HEK293T (cell line): ENCODE measurements around the gene ERMP1.

Experiments
- CTCF ChIA-PET: fragments of 350-600 bp; formaldehyde crosslinking; extraction: SDS; loops from one replicate; lab custom pipeline; 2021; ENCODE audit warnings: antibody characterized with exemption, inconsistent platforms; lab: Yijun Ruan, JAX
- POLR2A ChIA-PET: fragments of 350-600 bp; formaldehyde crosslinking; extraction: SDS; loops from one replicate; lab custom pipeline; 2020; ENCODE audit warnings: antibody characterized with exemption, inconsistent platforms; lab: Yijun Ruan, JAX
- DNase-seq: peaks from one replicate; pipeline ENCODE4 v3.0.0; 2012; ENCODE audit warnings: mixed read lengths; ENCODE audit errors: extremely low spot score
- ARNT ChIP-seq: fragments of 450-650 bp; IDR thresholded peaks from 2 replicates; pipeline ENCODE4 v1.6.1; 2017; ENCODE audit warnings: mild to moderate bottlenecking
- BHLHE40 ChIP-seq: fragments of 450-650 bp; IDR thresholded peaks from 2 replicates; pipeline ENCODE4 v1.6.1; 2016; ENCODE audit warnings: mild to moderate bottlenecking, moderate library complexity, borderline replicate concordance
- CTBP1 ChIP-seq: fragments of 450-650 bp; IDR thresholded peaks from 2 replicates; pipeline ENCODE4 v1.6.1; 2016; ENCODE audit warnings: borderline replicate concordance
- ELF4 ChIP-seq: fragments of 450-650 bp; IDR thresholded peaks from 2 replicates; pipeline ENCODE4 v1.6.1; 2017; ENCODE audit warnings: antibody characterized with exemption
- FOXA1 ChIP-seq: fragments of 450-650 bp; IDR thresholded peaks from 2 replicates; pipeline ENCODE4 v1.6.1; 2016; ENCODE audit warnings: mild to moderate bottlenecking
- FOXK2 ChIP-seq: fragments of 450-650 bp; IDR thresholded peaks from 2 replicates; pipeline ENCODE4 v1.6.1; 2016; ENCODE audit warnings: mild to moderate bottlenecking
- FOXM1 ChIP-seq: fragments of 450-650 bp; IDR thresholded peaks from 2 replicates; pipeline ENCODE4 v1.6.1; 2017; ENCODE audit warnings: mild to moderate bottlenecking, borderline replicate concordance
- HDGF ChIP-seq: fragments of 450-650 bp; IDR thresholded peaks from 2 replicates; pipeline ENCODE4 v1.6.1; 2017; ENCODE audit warnings: antibody characterized with exemption, borderline replicate concordance
- L3MBTL2 ChIP-seq: fragments of 450-650 bp; conservative IDR thresholded peaks from 2 replicates; pipeline ENCODE4 v1.6.1; 2016; ENCODE audit warnings: mild to moderate bottlenecking
- LEF1 ChIP-seq: fragments of 450-650 bp; IDR thresholded peaks from 2 replicates; pipeline ENCODE4 v1.6.1; 2017; ENCODE audit warnings: mild to moderate bottlenecking, borderline replicate concordance
- NFRKB ChIP-seq: fragments of 450-650 bp; IDR thresholded peaks from 2 replicates; pipeline ENCODE4 v1.6.1; 2016; ENCODE audit warnings: mild to moderate bottlenecking, moderate library complexity
- PKNOX1 ChIP-seq: fragments of 450-650 bp; IDR thresholded peaks from 2 replicates; pipeline ENCODE4 v1.6.1; 2016
- SP1 ChIP-seq: fragments of 450-650 bp; IDR thresholded peaks from 2 replicates; pipeline ENCODE4 v1.6.1; 2017
- SUZ12 ChIP-seq: fragments of 450-650 bp; IDR thresholded peaks from 2 replicates; pipeline ENCODE4 v1.6.1; 2016; ENCODE audit warnings: mild to moderate bottlenecking
- TARDBP ChIP-seq: fragments of 450-650 bp; IDR thresholded peaks from 2 replicates; pipeline ENCODE4 v1.6.1; 2016
- ZNF384 ChIP-seq: fragments of 450-650 bp; IDR thresholded peaks from 2 replicates; pipeline ENCODE4 v1.6.1; 2016

ERMP1 gene

GRCh38 chr9:5851445-5851844 is 18.5 kb upstream of the ERMP1 start:
- no peak for DNase-seq
- CTCF ChIA-PET, result interaction anchor here (1.2 kb wide), 1 partner anchor 19 kb away, joined by 3 read pairs; the partner anchor contains the start of gene ERMP1
- POLR2A ChIA-PET, result no interaction called here
- TF ChIP-seq PKNOX1 (no peak), NFRKB (no peak), L3MBTL2 (no peak), ELF4 (no peak), TARDBP (no peak), ZNF384 (no peak), CTBP1 (no peak), LEF1 (no peak), SUZ12 (no peak), FOXK2 (no peak), FOXA1 (no peak), HDGF (no peak)

DNA sequence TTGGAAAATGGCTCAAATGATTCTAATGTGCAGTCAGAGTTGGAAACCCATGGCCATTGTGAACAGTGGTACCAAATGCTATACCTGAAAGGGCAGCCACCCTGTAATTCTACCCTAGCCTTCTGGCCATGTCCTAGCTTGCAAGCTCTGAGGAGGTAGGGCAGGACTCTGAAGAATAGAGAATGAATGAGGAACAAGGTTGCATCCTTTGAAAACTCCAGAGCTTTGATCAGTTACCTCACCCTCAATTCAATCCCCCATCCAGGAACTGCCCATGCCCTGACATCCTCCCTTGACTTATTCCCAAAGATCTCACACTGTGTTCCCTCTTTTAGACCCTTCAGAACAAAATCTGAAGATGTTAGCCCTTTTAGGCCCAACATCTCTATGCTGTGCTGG is 17.8 kb upstream of the ERMP1 start:
- ChIA-PET CTCF (no interaction called here), POLR2A (no interaction called here)
- DNase-seq, result no peak
- TF ChIP-seq FOXM1 (no peak), ARNT (no peak), LEF1 (no peak), L3MBTL2 (no peak), FOXK2 (no peak), BHLHE40 (no peak)

DNA sequence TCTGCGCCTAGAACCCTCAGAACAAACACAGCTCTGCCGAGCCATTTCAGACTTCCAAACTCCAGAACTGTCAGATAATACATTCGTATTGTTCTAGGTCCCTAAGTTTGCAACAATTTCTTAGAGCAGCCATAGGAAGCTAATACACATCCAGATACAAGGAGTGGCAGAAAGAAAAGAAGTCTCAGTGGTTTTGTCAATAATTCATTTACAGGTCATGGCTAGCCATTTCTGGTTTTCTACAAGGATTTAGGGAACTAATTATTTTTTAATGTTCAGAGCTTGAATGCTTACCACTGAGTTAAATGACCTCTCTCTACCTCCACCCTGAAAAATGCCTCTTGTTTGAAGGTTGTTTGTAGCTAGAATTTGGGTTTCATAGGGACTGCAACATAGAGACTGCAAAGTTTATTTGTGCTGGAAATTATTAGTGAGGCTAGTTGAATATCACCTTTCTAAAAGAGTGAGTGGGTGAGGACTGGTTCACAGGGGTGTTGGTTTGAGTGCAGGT is 15.5 kb upstream of the ERMP1 start:
- POLR2A ChIA-PET, result no interaction called here
- no peak for DNase-seq
- TF ChIP-seq SP1, result no peak
- no peak for TF ChIP-seq BHLHE40
- no peak for TF ChIP-seq HDGF
- TF ChIP-seq LEF1, result no peak
- no peak for TF ChIP-seq TARDBP
- CTCF ChIA-PET, result no interaction called here

DNA sequence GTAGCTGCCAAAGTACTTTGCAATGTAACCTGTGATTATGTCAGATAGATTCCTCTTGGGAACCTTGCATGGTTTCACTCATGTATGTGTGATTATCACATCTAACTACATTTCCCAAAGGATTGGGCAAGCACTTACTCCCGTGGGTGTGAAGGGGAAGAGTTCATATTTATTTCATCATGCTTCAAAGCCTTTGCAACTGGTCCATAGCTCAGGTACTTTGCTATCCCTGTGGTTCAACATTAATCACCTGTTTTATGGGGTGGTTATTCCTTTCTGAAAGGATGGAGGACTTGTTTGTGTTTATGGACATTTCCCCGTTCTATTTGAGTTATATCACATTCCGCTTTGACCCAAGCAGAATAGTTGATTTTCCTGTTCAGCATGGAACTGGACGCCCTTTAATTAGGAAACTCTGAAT is 13.6 kb upstream of the ERMP1 start:
- DNase-seq, result no peak
- no peak for TF ChIP-seq ZNF384
- no peak for TF ChIP-seq HDGF
- TF ChIP-seq TARDBP, result no peak
- no peak for TF ChIP-seq L3MBTL2
- no peak for TF ChIP-seq FOXK2
- TF ChIP-seq SUZ12, result no peak
- POLR2A ChIA-PET, result no interaction called here
- CTCF ChIA-PET, result interaction anchor here (0.6 kb wide), 1 partner anchor 192 kb away, joined by 3 read pairs; no protein-coding TSS in a partner anchor

GRCh38 chr9:5846096-5846495 is 13.2 kb upstream of the ERMP1 start:
- TF ChIP-seq ELF4, result no peak
- no peak for TF ChIP-seq HDGF
- TF ChIP-seq SP1, result no peak
- no peak for TF ChIP-seq FOXA1
- no peak for TF ChIP-seq BHLHE40
- no peak for TF ChIP-seq ZNF384
- TF ChIP-seq FOXM1, result no peak
- TF ChIP-seq CTBP1, result no peak
- no peak for TF ChIP-seq L3MBTL2
- TF ChIP-seq ARNT, result no peak
- TF ChIP-seq FOXK2, result no peak
- TF ChIP-seq NFRKB, result no peak
- TF ChIP-seq LEF1, result no peak
- no peak for TF ChIP-seq SUZ12
- no peak for TF ChIP-seq PKNOX1
- TF ChIP-seq TARDBP, result no peak
- no peak for DNase-seq
- CTCF ChIA-PET, result interaction anchor here (0.6 kb wide), 1 partner anchor 191 kb away, joined by 3 read pairs; no protein-coding TSS in a partner anchor
- POLR2A ChIA-PET, result no interaction called here

GRCh38 chr9:5845157-5845531 is 12.2 kb upstream of the ERMP1 start:
- CTCF ChIA-PET, result no interaction called here
- POLR2A ChIA-PET, result no interaction called here
- no peak for DNase-seq
- TF ChIP-seq SUZ12, result no peak
- TF ChIP-seq FOXA1, result no peak
- TF ChIP-seq ARNT, result no peak
- no peak for TF ChIP-seq HDGF
- no peak for TF ChIP-seq FOXK2

DNA sequence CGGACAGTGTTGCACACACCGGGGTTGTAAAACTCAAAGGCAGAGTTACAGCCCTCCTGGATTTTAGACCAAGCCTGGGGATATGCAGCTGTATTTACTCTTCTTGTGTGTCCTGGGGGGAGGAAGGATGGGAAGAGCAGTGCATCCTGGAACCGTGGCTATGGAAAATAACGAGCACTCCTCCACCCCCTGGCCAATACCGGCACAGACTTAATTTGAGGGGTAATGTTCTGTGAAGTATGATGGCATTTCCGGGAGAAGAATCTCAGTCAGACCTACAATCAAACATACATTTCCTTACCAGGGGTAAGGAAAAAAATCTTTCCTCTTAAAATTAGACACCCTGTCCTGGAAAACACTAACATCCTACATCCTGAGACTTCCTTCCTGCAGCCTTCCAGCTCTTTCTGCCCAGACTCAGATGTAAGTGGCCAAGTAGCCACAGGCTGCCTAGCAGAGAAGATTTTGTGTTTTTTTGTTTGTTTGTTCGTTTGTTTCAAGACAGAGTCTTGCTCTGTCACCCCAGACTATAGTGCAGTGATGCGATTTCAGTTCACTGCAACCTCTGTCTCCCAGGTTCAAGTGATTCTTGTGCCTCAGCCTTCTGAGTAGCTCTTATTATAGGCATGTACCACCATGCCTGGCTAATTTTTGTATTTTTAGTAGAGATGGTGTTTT is 11.0 kb upstream of the ERMP1 start:
- CTCF ChIA-PET, result interaction anchor here (1.1 kb wide), 1 partner anchor 11 kb away, joined by 5 read pairs; the partner anchor contains the start of gene ERMP1
- POLR2A ChIA-PET, result interaction anchor here (1.3 kb wide), 1 partner anchor 11 kb away, joined by 4 read pairs; no protein-coding TSS in a partner anchor
- peak; percentile 28 for DNase-seq
- TF ChIP-seq FOXM1 (no peak), FOXA1 (no peak), ZNF384 (no peak), LEF1 (no peak), SUZ12 (no peak), BHLHE40 (no peak), NFRKB (no peak), ELF4 (no peak), PKNOX1 (no peak)
